Ramos (cell line): ENCODE results near the gene IL1RAPL2.
"Not testable (repeated sequence)": the region's sequence is repeated elsewhere in the genome, so short reads cannot be mapped to it uniquely, and the experiment has no call there.

Source experiments
- in situ Hi-C: fragments of 300-500 bp; cut with MboI; formaldehyde crosslinking; loops from one replicate; pipeline ENCODE4 v1.14.3; 2022; ENCODE audit warnings: low sequenced_read_pairs; ENCODE audit not compliant: unreplicated experiment

Gene IL1RAPL2

DNA sequence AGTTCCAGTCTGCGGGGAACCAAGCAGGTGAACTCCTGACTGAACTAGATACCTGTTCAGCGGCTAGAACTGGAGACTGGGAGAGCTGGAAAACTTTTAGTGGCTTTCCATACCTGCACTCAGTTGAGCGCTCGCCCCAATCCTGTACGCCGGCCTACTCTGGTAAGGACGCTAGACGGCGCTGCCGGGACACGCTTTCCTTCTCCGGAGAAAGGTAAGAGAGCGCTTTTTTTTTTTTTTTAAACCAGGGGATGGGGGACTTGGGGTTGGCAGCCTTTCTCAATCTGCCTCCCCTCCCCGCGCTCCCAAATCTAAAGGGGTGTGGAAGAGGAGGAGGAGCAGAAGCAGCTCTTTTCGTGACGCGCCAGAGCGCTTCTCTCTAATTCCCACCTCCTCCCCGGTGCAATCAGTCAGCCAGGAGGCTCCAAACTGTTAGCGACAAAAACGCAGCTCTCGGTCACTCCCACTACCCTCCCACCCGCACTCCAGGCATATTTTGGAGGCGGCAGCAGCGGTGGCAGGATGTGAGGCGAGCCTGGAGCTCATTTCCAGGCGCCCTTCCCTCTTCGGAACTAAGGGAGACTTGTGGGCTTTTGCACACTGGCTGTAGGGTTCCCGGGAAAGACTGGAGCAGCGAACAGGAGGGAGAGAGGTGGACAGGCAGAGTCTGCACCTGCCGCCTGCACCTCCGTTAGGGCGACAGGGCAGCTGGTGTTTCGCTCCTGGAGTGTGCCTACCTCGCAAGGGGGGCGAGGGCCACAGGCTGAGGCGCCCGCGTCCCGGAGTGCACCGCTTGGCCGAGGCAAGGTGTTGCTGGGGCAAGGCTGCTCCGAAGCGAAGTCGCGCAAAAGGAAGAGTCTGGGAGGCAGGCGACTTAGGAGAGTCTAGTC is at the start of gene IL1RAPL2:
Gene IL1RAPL2 (plus strand): TSS at position 409 of the 890 bp plus-strand sequence.
- in situ Hi-C loops = no loop called here

DNA sequence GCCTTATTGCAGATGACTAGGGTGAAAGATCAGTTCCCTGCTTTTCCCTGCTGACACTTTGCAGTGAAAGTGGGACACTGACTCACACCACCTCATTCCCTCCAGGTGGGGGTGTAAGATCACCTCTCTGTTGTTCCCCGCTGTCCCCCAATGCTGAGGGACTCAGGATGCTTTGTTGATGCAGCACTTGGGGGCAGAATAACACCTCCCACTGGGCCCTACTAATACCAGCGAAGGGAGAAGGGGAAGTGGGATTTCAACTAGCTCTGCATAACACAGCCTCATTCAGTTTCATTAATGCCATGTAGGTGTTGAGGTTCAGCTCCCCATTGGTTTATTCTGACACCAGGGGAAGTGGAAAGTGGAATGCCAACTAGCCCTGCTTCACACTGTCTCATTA is 43.6 kb upstream of the IL1RAPL2 start:
- in situ Hi-C loops = no loop called here

DNA sequence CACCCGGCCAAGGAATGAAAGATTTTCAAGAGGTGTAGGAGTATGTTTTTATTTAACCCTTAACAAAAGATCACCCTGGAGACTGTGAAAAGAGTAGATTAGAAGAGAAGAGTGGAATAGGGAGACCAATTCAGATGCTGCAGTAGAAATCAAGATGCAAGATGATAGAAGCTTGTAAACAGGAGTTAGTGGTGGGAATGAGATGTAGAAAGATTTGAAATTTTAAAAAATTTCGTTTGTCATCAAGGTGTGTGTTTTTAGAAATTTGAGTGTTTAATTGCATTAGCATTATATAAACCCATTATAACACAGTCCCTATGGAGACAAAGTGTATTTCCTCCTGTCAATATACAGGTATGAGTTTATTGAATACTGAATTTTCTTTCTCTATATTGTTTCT is 42.1 kb upstream of the IL1RAPL2 start:
- in situ Hi-C loops = no loop called here

DNA sequence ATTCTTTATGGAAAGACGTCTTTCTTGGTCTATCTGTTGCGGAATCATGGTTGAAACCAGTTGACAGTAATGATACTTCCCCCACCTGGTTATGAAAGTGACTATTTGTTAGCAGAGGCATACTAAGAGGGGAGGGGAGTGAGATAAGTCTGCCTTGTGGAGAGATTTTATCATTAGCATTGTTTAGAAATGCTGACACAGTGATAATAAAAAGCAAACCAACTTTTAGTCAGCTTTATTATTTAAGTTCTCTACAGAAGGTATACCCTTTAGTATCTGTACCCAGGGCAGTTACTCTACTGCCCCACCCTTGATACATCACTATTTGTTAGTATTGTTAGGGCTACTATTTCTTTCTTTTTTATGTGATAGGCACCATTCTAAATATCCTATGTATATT is 26.9 kb upstream of the IL1RAPL2 start:
- in situ Hi-C loops = no loop called here

DNA sequence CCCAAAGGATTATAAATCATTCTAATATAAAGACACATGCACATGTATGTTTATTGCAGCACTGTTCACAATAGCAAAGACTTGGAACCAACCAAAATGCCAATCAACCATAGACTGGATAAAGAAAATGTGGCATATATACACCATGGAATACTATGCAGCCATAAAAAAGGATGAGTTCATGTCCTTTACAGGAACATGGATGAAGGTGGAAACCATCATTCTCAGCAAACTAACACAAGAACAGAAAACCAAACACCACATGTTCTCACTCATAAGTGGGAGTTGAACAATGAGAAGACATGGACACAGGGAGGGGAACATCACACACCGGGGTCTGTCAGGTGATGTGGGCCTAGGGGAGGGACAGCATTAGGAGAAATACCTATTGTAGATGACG is 23.6 kb upstream of the IL1RAPL2 start:
- in situ Hi-C loops = not testable (repeated sequence)

DNA sequence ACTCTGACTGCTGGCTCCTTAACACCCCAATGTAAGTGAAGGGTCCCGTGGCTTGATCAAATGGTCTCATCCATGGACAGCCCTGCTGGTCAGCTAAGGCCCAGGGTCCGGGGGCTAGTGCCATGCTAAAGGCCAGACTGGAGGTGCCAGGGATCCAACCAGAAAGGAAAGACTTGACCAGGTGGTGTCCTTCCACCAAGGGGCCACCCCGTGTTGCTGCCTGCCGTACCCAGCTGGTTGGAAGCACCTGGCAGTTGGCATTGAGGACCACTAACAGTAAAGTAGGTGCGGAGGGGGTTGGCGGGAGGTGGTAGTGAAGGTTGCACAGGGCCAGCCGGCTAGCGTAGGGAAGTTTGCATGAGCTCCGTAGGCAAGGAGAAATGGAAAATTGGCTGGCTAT is 1.7 kb upstream of the IL1RAPL2 start:
- in situ Hi-C loops = no loop called here

DNA sequence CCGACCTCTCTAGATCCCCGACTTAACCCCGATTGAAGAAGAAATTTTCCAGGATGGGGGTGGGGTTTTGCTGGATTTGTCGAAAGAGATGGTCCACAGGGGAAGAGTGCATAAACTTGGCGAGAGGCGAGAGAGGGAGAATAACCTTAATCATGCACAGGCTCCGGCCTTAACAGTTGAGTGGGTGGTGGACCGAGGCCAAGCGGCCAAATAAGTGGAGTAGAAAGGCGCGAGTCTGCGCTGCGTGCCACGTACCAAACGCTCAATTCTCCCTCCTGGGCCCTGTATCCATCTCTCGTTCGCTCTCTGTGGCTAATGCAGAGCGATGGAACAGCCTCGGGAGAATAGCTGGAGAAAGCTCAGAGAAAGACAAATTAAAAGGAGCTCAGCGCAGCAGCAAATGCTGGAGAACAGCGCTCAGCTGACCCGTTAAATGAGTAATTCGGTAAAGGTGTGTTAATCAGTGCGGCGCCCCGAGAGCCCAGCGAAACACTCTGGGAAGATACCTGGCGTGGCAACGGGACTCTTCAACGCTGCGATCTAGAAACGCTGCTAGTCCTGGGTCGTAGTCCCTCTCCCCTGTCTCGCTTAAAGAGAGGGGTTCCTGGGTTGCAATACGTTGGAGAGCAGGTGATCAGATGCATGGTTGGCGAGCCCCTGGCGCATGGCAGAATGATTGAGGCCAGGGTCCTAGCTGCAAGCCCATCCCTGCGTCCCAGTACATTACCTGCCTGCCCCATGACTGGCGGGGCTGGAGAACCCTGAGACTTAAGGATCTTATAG is 887 bp upstream of the IL1RAPL2 start:
- in situ Hi-C loops = no loop called here

DNA sequence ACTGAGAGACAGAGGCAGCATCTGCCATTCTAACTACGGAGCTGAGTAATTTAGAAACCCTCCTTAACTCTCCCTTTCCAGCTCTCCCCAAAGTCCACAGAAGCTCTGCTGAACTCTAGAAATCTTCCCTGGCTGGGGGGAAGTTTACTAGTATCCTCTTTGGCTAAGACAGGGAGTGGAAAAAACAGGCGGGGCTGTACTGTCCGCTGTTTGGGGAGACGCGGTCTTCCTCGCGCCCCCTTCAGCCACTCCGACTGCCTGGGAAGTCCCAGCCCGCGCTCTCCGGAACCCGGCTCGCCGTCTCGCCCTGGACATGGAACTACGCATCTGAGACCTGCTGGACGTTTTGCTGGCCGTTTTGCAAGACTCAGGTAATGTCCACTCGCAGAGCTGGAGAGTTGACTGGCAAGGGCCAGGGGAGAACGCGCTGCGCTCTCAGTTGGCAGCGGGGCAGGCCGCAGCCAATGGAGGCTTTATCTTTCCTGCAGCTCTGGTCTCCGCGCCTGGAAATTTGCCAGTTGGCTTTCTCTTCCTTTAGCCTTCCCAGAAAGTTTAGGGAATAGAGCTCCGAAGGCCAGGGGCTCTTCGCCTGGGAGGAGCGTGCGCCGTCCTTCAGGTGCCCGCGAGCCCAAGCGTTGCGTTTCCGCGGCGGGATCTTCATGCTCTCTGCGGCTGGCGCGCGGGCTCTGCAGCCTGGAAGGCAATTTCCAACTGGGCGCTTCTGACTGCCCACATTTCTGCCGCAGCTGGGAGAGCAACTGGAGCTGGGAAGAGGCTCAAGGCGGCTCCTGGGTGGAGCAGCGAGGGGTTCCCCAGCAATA is 892 bp downstream of the IL1RAPL2 start:
- in situ Hi-C loops = no loop called here

DNA sequence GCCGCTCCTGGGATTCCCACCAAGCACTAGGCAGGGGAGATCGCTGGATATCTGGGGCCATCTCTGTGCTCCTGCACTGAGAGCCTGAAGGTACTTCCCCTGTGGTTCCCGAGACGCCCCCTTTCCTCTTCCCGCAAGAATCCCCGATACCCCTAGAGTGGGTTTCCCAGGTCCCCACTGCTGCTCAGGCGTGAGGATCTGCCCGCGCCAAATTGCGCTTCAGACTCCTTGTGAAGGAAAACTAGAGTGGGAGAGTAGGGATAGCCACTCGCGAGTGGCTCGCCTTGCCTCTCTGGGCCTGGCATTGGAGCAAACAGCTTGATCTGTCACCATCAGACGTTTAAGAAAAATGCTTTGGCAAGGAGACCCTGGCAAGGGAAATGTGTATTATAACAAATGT is 1.5 kb downstream of the IL1RAPL2 start:
- in situ Hi-C loops = no loop called here

DNA sequence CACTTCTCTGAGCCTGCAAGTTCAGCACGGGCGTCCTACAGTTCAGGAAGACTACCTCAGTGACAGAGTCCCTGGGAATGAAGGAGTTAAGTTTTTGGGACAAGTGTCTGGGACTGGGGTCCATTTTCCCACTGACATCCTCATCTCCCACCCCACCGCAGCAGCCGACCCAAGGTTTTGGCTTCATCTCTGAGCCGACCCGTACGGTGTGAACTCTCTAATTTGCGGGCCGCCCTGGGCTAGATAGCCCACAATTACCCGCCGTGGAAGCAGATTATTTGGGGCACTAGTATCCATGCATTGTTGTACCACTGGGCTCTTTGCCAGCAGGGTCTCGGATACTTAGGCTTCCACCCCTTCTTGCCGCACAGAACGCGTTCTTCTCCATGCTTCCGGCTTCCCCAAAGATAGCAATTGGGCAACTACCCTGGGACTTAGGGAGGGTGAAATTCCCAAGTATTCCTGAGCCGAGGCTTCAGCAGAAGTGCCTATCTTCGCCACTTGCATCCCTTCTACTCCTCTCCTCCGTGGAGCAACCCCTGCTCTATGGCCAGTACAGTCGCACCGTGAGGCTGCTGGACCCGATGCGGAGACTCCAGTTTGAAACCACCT is 2.4 kb downstream of the IL1RAPL2 start:
- in situ Hi-C loops = no loop called here

DNA sequence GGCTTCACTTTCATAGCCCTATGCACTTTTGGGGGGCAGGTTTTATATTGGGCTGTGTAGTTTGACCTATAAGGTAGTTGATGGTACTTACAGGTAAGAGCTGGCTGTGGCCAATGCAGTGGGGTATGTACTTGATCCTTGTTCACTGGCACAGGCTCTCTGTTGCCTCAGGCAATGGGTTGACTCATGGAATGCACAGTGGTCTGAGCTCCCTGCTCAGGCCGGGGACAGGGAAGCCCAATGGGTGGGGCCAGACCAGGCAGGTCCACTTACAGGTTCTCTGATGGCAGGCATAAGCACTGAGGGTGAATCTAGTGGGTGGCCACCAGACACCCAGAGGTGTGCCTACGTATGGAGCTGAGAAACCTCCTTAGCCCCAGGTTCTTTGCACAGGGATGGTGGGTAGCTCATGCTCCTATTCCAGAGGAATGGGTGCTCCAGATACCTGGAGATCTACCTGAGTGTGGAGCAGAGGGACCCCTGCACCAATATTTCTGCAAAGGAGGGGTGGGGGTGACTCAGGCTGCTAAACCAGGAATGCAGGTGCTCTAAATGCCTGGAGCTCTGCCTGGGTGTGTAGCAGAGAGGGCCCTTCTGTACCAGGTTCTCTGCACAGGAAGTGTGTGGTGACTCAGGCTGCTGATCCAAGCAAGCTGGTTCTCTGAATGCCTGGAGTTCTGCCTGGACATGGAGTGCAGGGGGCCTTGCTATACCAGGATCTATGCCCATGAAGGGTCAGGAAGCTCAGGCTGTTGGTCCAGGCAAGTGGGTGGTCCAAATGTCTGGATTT is 52.3 kb downstream of the IL1RAPL2 start:
- in situ Hi-C loops = loop anchor here (25.0 kb wide), 1 partner anchor 94 kb away; no protein-coding TSS in a partner anchor

DNA sequence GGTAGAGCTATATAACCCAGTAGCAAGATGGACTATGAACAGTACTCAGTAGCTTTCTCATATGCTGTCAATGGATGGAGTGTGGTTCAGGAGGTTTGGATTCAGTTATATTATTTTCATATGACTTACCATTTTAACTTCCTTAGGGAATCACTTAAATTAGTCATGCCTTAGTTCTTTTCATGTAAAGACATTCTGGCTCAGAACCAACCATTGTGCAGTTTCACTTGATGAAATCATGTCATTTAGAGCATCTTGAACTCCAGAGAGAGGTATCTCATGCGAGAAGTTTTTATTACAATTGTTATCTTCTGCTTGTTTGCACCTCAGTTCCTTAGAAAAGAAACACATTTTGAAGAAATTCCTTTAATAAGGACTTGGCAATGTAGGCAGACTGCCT is 55.8 kb downstream of the IL1RAPL2 start:
- in situ Hi-C loops = loop anchor here (25.0 kb wide), 1 partner anchor 91 kb away; no protein-coding TSS in a partner anchor

DNA sequence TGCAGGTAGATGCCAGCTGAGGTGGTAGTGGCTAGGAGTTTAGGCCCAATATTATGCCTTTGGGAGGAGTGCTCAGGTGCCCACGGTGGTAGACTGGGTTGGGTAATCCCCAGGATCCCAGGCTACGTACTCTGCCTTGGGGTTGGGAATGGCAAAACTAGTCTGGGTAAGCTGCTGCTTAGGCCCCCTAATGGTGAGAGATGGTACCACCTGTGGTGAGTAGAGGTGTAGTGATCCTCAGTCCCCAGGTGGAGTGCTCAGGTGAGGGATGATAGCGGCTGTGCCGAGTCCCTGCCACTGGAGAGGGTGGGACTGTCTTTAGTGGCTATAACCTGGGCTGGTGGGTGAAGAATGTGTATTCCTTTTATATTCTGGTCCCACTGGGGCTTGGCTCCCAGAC is 75.2 kb downstream of the IL1RAPL2 start:
- in situ Hi-C loops = no loop called here

DNA sequence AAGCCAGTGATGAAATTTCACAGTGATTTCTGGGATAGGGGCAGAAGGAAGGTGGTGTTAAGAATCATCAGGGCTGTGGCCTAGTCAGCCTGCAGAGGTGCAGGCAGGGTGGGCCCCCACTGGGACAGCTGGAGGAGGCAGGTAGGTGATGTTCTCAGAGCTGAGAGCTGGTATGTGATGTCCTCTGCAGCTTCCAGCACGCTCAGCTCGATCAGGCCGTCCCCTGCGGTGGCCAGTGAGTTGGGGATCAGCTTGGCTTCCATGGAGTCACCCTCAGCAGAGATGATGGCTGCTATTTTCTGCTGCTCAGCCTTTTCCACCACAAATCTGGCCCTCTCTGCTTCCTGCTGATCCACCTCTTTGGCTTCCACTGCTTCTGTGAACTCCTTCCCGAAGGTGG is 81.1 kb downstream of the IL1RAPL2 start:
- in situ Hi-C loops = no loop called here

DNA sequence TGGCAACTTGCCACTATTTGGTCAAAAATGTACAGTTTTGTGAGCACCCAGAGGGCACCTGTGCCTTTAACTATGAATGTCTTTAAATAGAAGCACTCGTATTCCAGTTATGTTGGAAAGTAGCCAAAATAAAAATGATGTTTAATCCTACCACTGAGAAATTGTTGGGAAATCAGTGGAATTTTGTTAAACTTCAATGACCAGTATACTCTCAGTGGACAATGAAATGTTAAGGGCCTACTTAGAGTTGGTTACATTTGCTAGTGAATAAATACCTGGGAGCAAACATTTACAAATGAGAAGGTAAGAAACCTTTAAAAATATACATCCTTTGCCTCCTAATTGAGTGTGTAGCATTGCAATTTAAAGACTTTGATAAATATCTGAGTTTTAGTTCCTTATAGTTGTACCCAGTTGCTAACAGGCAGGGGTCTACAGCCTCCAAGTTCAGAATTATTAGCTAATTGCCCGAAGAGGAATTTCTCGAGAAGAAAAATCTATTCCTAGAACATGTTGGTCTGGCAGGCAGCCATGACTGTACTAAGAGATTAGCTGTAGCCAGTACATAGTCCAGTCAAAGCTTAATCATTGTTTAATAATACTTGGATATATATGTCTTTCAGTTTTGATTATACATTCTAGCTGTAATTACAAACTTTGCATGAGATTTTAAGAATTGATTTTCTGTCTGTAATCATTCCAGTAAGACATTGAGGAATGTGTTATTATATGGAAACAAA is 93.2 kb downstream of the IL1RAPL2 start:
- in situ Hi-C loops = no loop called here

DNA sequence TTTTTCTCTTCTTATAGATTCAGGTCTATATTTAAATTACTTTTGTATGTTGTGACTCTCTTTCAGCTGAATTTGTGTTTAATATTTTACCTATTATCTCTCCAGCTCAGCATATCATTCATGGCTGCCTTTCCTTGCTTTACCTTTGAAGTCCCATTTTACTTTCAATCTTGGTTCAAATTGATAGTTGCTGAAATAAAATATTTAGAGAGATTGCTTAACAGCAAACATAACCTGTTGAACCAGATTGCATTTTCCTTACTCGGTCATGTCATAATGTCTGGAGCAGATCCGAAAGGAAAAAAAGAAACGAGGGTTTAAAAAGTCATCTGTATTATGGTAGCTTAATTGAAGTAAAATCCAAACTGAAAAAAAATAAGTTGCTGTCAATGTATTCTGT is 94.1 kb downstream of the IL1RAPL2 start:
- in situ Hi-C loops = no loop called here

DNA sequence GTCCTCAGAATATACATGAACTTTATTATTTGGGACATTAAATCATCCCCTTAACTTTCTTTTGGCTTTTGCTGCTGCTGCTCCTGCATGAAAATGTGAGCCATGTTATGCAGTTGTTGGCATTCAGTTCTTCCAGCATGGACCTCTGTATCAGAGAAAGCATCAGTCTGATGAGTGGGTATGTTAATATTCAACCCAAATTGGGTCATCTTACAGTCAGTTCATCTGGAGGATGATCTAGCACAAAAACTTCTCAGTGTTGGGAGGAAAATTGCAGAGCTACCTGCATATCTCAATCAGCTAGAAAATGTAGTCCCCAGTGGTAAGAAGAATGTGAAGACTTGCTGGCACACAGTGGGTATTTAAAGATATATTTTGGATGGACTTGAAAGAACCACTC is 96.7 kb downstream of the IL1RAPL2 start:
- in situ Hi-C loops = no loop called here

DNA sequence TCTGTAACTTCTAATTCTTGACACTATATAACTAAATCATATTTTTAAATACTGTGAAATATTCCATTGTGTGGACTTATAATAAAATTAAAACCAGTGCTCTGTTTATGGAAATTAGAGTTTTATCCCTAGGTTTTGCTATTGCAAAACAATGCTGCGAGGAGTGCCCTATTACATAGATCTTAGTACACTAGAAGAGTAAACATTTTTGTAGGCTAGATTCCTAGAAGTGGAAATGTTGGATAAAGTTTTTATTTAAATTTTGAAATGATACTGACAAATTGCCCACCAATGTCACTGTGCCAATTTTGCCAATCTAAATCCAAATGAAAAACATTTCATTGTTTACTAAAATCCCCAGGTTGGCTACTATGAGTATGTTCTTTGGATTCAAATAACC is 99.7 kb downstream of the IL1RAPL2 start:
- in situ Hi-C loops = no loop called here

DNA sequence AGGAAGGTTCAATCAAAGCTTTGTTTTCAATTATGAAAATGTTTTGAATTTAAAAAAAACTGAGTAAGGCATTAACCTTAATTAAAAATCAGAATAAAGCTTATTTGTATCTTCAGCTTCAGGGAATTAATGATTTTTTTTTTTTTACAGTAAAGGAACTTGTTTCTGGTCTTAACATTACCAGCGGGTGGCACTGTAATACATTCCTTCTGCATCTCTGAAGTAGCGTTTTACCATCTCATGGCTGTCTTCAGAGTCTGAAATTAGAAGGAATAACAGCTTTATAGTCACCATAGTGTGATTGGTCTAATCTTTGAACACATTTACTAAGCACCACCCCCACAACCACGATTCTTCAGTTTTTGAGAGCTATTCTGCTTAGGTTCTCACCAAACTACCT is 102.6 kb downstream of the IL1RAPL2 start:
- in situ Hi-C loops = no loop called here
